K562 (cell line): ENCODE data around the gene ROBO1. TPM values are rescaled to one million over a fixed set of nuclear protein-coding genes. Genes with fewer than 3 reads are reported as not detected.

ENCODE experiments used
- ATAC-seq: fragments of 200-7000 bp; cut with Tn5 transposase; 3 replicates; pipeline ENCODE4 v1.9.1; 2020; ENCODE audit warnings: moderate library complexity
- BruUV-seq: library from RNA; stranded (reverse); fragments of 400-500 nt; replicated peaks from 2 replicates; lab custom pipeline; 2021; lab: Mats Ljungman, UMichigan
- CTCF ChIA-PET: fragments of 300-600 bp; formaldehyde crosslinking; extraction: SDS; loops from one replicate; lab custom pipeline; 2021; ENCODE audit warnings: low intra/inter-chr PET ratio; lab: Yijun Ruan, JAX
- POLR2A ChIA-PET: fragments of 300-600, 350-650 bp; sonication (Branson Sonifier 250); formaldehyde crosslinking; extraction: SDS; loops from one replicate; lab custom pipeline; 2021; ENCODE audit warnings: antibody characterized with exemption, inconsistent platforms; lab: Yijun Ruan, JAX
- DNase-seq, 4 experiments: peaks; one replicate each; pipeline versions ENCODE4 v3.0.0 to v3.0.0-alpha.2; 2011 to 2018; ENCODE audit warnings: low spot score in 3 of 4, mixed read lengths in 3 of 4; ENCODE audit errors: extremely low read depth in 1 of 4
- FAIRE-seq: peaks from 2 replicates; lab custom pipeline; 2011; peaks lifted over from hg19 to GRCh38; lab: Jason Lieb, UNC
- H2AFZ ChIP-seq: 2 replicates; pipeline ENCODE4 v1.6.0; 2011; ENCODE audit warnings: low read depth, low read length, control low read depth, inconsistent platforms
- H3K27ac ChIP-seq: fragments of 200-600 bp; 3 replicates; pipeline ENCODE4 v1.8.0; 2011; ENCODE audit warnings: low read depth, mild to moderate bottlenecking, control low read depth, inconsistent platforms, low read length, moderate library complexity, mixed read lengths; ENCODE audit errors: extremely low read depth
- H3K27me3 ChIP-seq, 2 experiments: fragments of 300-600 bp in 1 of 2; 2 replicates in 1 of 2; 3 replicates in 1 of 2; pipeline versions ENCODE4 v1.6.0 to v1.8.0; 2011; ENCODE audit warnings: inconsistent platforms in 2 of 2, low read length in 2 of 2, mild to moderate bottlenecking in 1 of 2, mixed read lengths in 1 of 2, moderate library complexity in 1 of 2; ENCODE audit not compliant: control insufficient read depth in 2 of 2, insufficient read depth in 2 of 2
- H3K36me3 ChIP-seq: fragments of 300-600 bp; 3 replicates; pipeline ENCODE4 v1.8.0; 2011; ENCODE audit warnings: mild to moderate bottlenecking, low read length, inconsistent platforms; ENCODE audit not compliant: control insufficient read depth, insufficient read depth
- H3K4me1 ChIP-seq, 2 experiments: fragments of 200-600 bp in 1 of 2; replicated peaks in 1 of 2; 2 replicates in 1 of 2; 3 replicates in 1 of 2; pipeline versions ENCODE4 v1.5.1 to v1.8.0; 2011; ENCODE audit warnings: inconsistent platforms in 2 of 2, low read length in 2 of 2, mild to moderate bottlenecking in 1 of 2, mixed read lengths in 1 of 2, moderate library complexity in 1 of 2; ENCODE audit not compliant: control insufficient read depth in 2 of 2, insufficient read depth in 2 of 2
- H3K4me2 ChIP-seq: 2 replicates; pipeline ENCODE4 v1.6.1; 2011; ENCODE audit warnings: low read length, control low read depth, inconsistent platforms, mixed read lengths; ENCODE audit not compliant: insufficient read depth
- H3K4me3 ChIP-seq: fragments of 200-600 bp; sonication (generic), shearing (Covaris generic); 2 replicates; pipeline ENCODE4 v1.5.1; 2016; ENCODE audit warnings: control low read depth, inconsistent platforms
- H3K79me2 ChIP-seq: fragments of 200-600 bp; 3 replicates; pipeline ENCODE4 v1.8.0; 2011; ENCODE audit warnings: low read length, inconsistent platforms; ENCODE audit not compliant: control insufficient read depth, insufficient read depth
- H3K9ac ChIP-seq, 2 experiments: 2 replicates each; pipeline versions ENCODE4 v1.6.0 to v1.6.1; 2011; ENCODE audit warnings: low read depth in 2 of 2, low read length in 2 of 2, control low read depth in 1 of 2, inconsistent platforms in 1 of 2, mild to moderate bottlenecking in 1 of 2, mixed read lengths in 1 of 2; ENCODE audit not compliant: insufficient read depth in 1 of 2
- H3K9me1 ChIP-seq: one replicate; pipeline ENCODE4 v1.6.0; 2011; ENCODE audit warnings: inconsistent platforms, mild to moderate bottlenecking, low read length, moderate library complexity; ENCODE audit not compliant: control insufficient read depth, insufficient read depth
- H3K9me3 ChIP-seq: replicated peaks from 2 replicates; pipeline ENCODE4 v1.5.1; 2011; ENCODE audit warnings: low read depth, low read length, inconsistent platforms; ENCODE audit not compliant: control insufficient read depth, insufficient read depth
- H4K20me1 ChIP-seq: replicated peaks from 2 replicates; pipeline ENCODE4 v1.6.1; 2011; ENCODE audit warnings: low read length, inconsistent platforms, mixed read lengths; ENCODE audit not compliant: control insufficient read depth, insufficient read depth
- DACH1 ChIP-seq: fragments of 450-650 bp; IDR thresholded peaks from 2 replicates; pipeline ENCODE4 v1.6.1; 2018; ENCODE audit not compliant: partially characterized antibody
- DMBX1 ChIP-seq: fragments of 250-450 bp; sonication (Bioruptor Pico); IDR thresholded peaks from 2 replicates; pipeline ENCODE4 v1.8.0; 2022; ENCODE audit warnings: inconsistent platforms, mild to moderate bottlenecking, moderate library complexity, borderline replicate concordance
- E2F4 ChIP-seq: sonication (generic); formaldehyde crosslinking; IDR thresholded peaks from 2 replicates; pipeline ENCODE4 v1.8.0; 2022; ENCODE audit warnings: mild to moderate bottlenecking, low read depth, missing genetic modification reagents
- FOXJ2 ChIP-seq: fragments of 200-800 bp; sonication (Bioruptor generic); IDR thresholded peaks from 2 replicates; pipeline ENCODE4 v1.6.1; 2016; ENCODE audit warnings: missing genetic modification characterization, missing compliant biosample characterization
- GATA2 ChIP-seq: sonication (generic); formaldehyde crosslinking; IDR thresholded peaks from 2 replicates; pipeline ENCODE4 v1.4.0; 2020; ENCODE audit warnings: mild to moderate bottlenecking, missing genetic modification reagents
- GMEB1 ChIP-seq: fragments of 250-450 bp; sonication (Bioruptor Pico); IDR thresholded peaks from 2 replicates; pipeline ENCODE4 v1.4.0; 2020; ENCODE audit warnings: mild to moderate bottlenecking
- HDAC3 ChIP-seq: fragments of 450-650 bp; IDR thresholded peaks from 2 replicates; pipeline ENCODE4 v1.6.1; 2018; ENCODE audit warnings: borderline replicate concordance, mild to moderate bottlenecking, moderate library complexity; ENCODE audit not compliant: partially characterized antibody
- MAFK ChIP-seq: IDR thresholded peaks from 2 replicates; pipeline ENCODE4 v1.6.1; 2011; ENCODE audit warnings: low read length, improper control_type of control experiment
- MCM5 ChIP-seq: fragments of 450-650 bp; IDR thresholded peaks from 2 replicates; pipeline ENCODE4 v1.6.1; 2016; ENCODE audit warnings: low read depth
- NFIX ChIP-seq: fragments of 250-450 bp; sonication (Bioruptor Pico); IDR thresholded peaks from 2 replicates; pipeline ENCODE4 v1.4.0; 2020; ENCODE audit warnings: low read depth, mild to moderate bottlenecking, moderate library complexity
- NR3C1 ChIP-seq: sonication (generic); formaldehyde crosslinking; IDR thresholded peaks from 2 replicates; pipeline ENCODE4 v1.8.1; 2022; ENCODE audit warnings: missing genetic modification reagents
- PHTF2 ChIP-seq: fragments of 250-450 bp; sonication (Bioruptor Pico); IDR thresholded peaks from 2 replicates; pipeline ENCODE4 v1.5.0; 2021; ENCODE audit warnings: mild to moderate bottlenecking
- STAT5B ChIP-seq: fragments of 250-450 bp; sonication (Bioruptor Pico); IDR thresholded peaks from 2 replicates; pipeline ENCODE4 v1.8.0; 2021; ENCODE audit warnings: mild to moderate bottlenecking, inconsistent platforms
- STAT6 ChIP-seq: sonication (generic); formaldehyde crosslinking; IDR thresholded peaks from 2 replicates; pipeline ENCODE4 v1.8.1; 2023; ENCODE audit warnings: mild to moderate bottlenecking, missing genetic modification reagents
- ZBTB17 ChIP-seq: fragments of 450-650 bp; formaldehyde crosslinking; IDR thresholded peaks from 2 replicates; pipeline ENCODE4 v1.4.0; 2020; ENCODE audit warnings: mild to moderate bottlenecking
- ZBTB2 ChIP-seq: fragments of 450-650 bp; IDR thresholded peaks from 2 replicates; pipeline ENCODE4 v1.6.1; 2016; ENCODE audit warnings: antibody characterized with exemption
- ZNF408 ChIP-seq: fragments of 250-450 bp; sonication (Bioruptor Pico); IDR thresholded peaks from 2 replicates; pipeline ENCODE4 v1.4.0; 2020; ENCODE audit warnings: low read depth, mild to moderate bottlenecking, moderate library complexity
- ZNF561 ChIP-seq: fragments of 450-650 bp; formaldehyde crosslinking; conservative IDR thresholded peaks from 2 replicates; pipeline ENCODE4 v1.4.0; 2020; ENCODE audit warnings: mild to moderate bottlenecking, moderate library complexity
- ZNF717 ChIP-seq: fragments of 250-450 bp; sonication (Bioruptor Pico); IDR thresholded peaks from 2 replicates; pipeline ENCODE4 v1.5.0; 2021
- WGBS: fragments of 100-300 bp; shearing (Covaris generic); methylation state at CpG from one replicate; pipeline ENCODE4 v1.1.6; 2016; ENCODE audit warnings: low coverage, mixed read lengths; ENCODE audit not compliant: insufficient coverage; ENCODE audit errors: missing lambda C conversion rate; 5-methylcytosine and 5-hydroxymethylcytosine counted together
- in situ Hi-C: fragments of 300-500 bp; cut with MboI; formaldehyde crosslinking; loops from 4 replicates; pipeline ENCODE4 v1.15.0; 2018; ENCODE audit warnings: inconsistent platforms, mixed read lengths
- intact Hi-C: fragments of 100-400 bp; cut with micrococcal nuclease; formaldehyde crosslinking; loops from 2 replicates; pipeline ENCODE4 v1.14.2; 2022
- polyA plus RNA-seq, 8 experiments: library from polyadenylated mRNA; depleted of rRNA in 4 of 8; stranded (reverse) in 5 of 8; unstranded in 3 of 8; fragments of >200 nt; fragmentation: Nextera tagmentation in 2 of 8; fragmentation: Illumina TruSeq in 1 of 8; extraction: Ambion mirVana in 2 of 8; extraction: Trizol in 1 of 8; gene quantifications; 2 replicates each; pipeline versions ENCODE4 v1.2.1 to v1.2.3, GENCODE V29; 2011 to 2014; ENCODE audit warnings: inconsistent platforms in 1 of 8, missing spikeins in 1 of 8
- total RNA-seq, 7 experiments: library from RNA; depleted of rRNA in 6 of 7; stranded (reverse); fragments of >200 nt in 6 of 7; fragmentation: Illumina TruSeq in 2 of 7; extraction: Trizol in 2 of 7; gene quantifications; 2 replicates each; pipeline versions ENCODE4 v1.2.1 to v1.2.3, GENCODE V29; 2011 to 2021; ENCODE audit warnings: low replicate concordance in 1 of 7

The ROBO1 gene
- total and polyA plus RNA-seq, 9 of the 15 experiments (the other 6 are each of a cell fraction or from before 2014, with no cell fraction given) = 0.01 to 0.53 (median 0.17) TPM; not detected in 5

GRCh38 chr3:79606414-79606813 is 161.4 kb downstream of the ROBO1 start:
- H3K27ac ChIP-seq = no peak overlapping the region
- DNase-seq (no peak), FAIRE-seq (no peak), ATAC-seq (no peak)
- no peaks in the 10 kb centered on the region for H3K9me3 ChIP-seq
- no peaks in the 10 kb centered on the region for H3K4me1 ChIP-seq
- no peak overlapping the region for H2AFZ ChIP-seq
- no peak overlapping the region for H3K4me3 ChIP-seq
- BruUV-seq = no TSS peak
- H4K20me1 ChIP-seq = no peaks in the 10 kb centered on the region
- H3K4me2 ChIP-seq = no peak overlapping the region
- no peaks in the 10 kb centered on the region for H3K27me3 ChIP-seq
- H3K9me1 ChIP-seq = no peaks in the 10 kb centered on the region
- no peaks in the 10 kb centered on the region for H3K36me3 ChIP-seq
- intact Hi-C loops (no loop called here), in situ Hi-C loops (no loop called here)
- ChIA-PET POLR2A (no interaction called here), CTCF (no interaction called here)
- H3K79me2 ChIP-seq = no peaks in the 10 kb centered on the region
- 0% methylated on average over 1 of the region's 1 CpG for WGBS
- H3K9ac ChIP-seq = no peak overlapping the region
- TF ChIP-seq GMEB1 (CRISPR knock-in tag) (no peak), HDAC3 (no peak), ZNF561 (no peak), E2F4 (CRISPR knock-in tag) (no peak), MCM5 (no peak), STAT5B (CRISPR knock-in tag) (no peak), DACH1 (no peak), ZNF717 (CRISPR knock-in tag) (no peak), STAT6 (CRISPR knock-in tag) (no peak), NR3C1 (CRISPR knock-in tag) (no peak), MAFK (no peak), ZNF408 (CRISPR knock-in tag) (no peak), GATA2 (CRISPR knock-in tag) (no peak), ZBTB17 (CRISPR knock-in tag) (no peak), DMBX1 (CRISPR knock-in tag) (no peak), ZBTB2 (no peak), NFIX (no peak), PHTF2 (CRISPR knock-in tag) (no peak), FOXJ2 (no peak)
